CD8-positive, alpha-beta memory T cell (primary cell): Measurements from ENCODE around the gene EPHA4. TPM values are rescaled to one million over a fixed set of nuclear protein-coding genes. Genes with fewer than 3 reads are reported as not detected.

Experiments used
- CTCF ChIA-PET: fragments of 350-600 bp; sonication (Branson Sonifier 250); formaldehyde crosslinking; loops from one replicate; lab custom pipeline; 2021; ENCODE audit warnings: antibody characterized with exemption; lab: Charles Lee
- POLR2A ChIA-PET: fragments of 350-600 bp; sonication (Branson Sonifier 250); formaldehyde crosslinking; loops from one replicate; lab custom pipeline; 2021; ENCODE audit warnings: antibody characterized with exemption; lab: Charles Lee
- DNase-seq, 5 donors: peaks; one replicate each; pipeline versions ENCODE4 v3.0.0 to v3.0.0-alpha.2; 2020 to 2022; ENCODE audit warnings: mixed read lengths in 1 of 5
- H3K27ac ChIP-seq: one replicate; pipeline ENCODE4 v1.7.0; 2013; ENCODE audit warnings: low read depth, mild to moderate bottlenecking, low read length, moderate library complexity
- H3K27me3 ChIP-seq: 2 replicates; pipeline ENCODE4 v1.7.0; 2013; ENCODE audit warnings: low read length, mild to moderate bottlenecking; ENCODE audit not compliant: insufficient read depth, poor library complexity, severe bottlenecking
- H3K36me3 ChIP-seq: 2 replicates; pipeline ENCODE4 v1.7.0; 2013; ENCODE audit warnings: mild to moderate bottlenecking, low read length, moderate library complexity; ENCODE audit not compliant: insufficient read depth
- H3K4me1 ChIP-seq: 2 replicates; pipeline ENCODE4 v1.7.0; 2013; ENCODE audit warnings: mild to moderate bottlenecking, low read length, moderate library complexity; ENCODE audit not compliant: insufficient read depth
- H3K4me3 ChIP-seq: 2 replicates; pipeline ENCODE4 v1.7.0; 2013; ENCODE audit warnings: mild to moderate bottlenecking, low read length
- H3K9me3 ChIP-seq: 2 replicates; pipeline ENCODE4 v1.7.0; 2013; ENCODE audit warnings: mild to moderate bottlenecking, low read length
- H3K27ac Mint-ChIP-seq, 8 donors: one replicate each; pipeline ENCODE4 v1.8.0; 2020 to 2021; ENCODE audit warnings: mixed read lengths in 8 of 8, mild to moderate bottlenecking in 6 of 8, inconsistent platforms in 3 of 8, moderate library complexity in 3 of 8
- H3K27me3 Mint-ChIP-seq, 2 donors: one replicate each; pipeline ENCODE4 v1.8.0; 2020 to 2021; ENCODE audit warnings: mixed read lengths in 2 of 2, mild to moderate bottlenecking in 1 of 2, moderate library complexity in 1 of 2
- H3K36me3 Mint-ChIP-seq, 3 donors: one replicate each; pipeline ENCODE4 v1.8.0; 2020 to 2021; ENCODE audit warnings: mixed read lengths in 3 of 3, inconsistent platforms in 1 of 3, mild to moderate bottlenecking in 1 of 3
- H3K4me1 Mint-ChIP-seq, 3 donors: one replicate each; pipeline ENCODE4 v1.8.0; 2020 to 2021; ENCODE audit warnings: mixed read lengths in 3 of 3, inconsistent platforms in 1 of 3, mild to moderate bottlenecking in 1 of 3
- H3K4me3 Mint-ChIP-seq, 7 donors: one replicate each; pipeline ENCODE4 v1.8.0; 2020 to 2021; ENCODE audit warnings: mixed read lengths in 7 of 7, mild to moderate bottlenecking in 6 of 7, moderate library complexity in 4 of 7, inconsistent platforms in 2 of 7
- H3K9me3 Mint-ChIP-seq, 5 donors: one replicate each; pipeline ENCODE4 v1.8.0; 2020 to 2022; ENCODE audit warnings: mixed read lengths in 5 of 5, mild to moderate bottlenecking in 3 of 5, moderate library complexity in 2 of 5, inconsistent platforms in 1 of 5
- polyA plus RNA-seq: library from polyadenylated mRNA; unstranded; fragments of 300-500 nt; fragmentation: Illumina TruSeq; gene quantifications from one replicate; pipeline ENCODE4 v1.2.3, GENCODE V29; 2021
- total RNA-seq, 2 experiments: library from RNA; stranded (reverse); gene quantifications; one replicate each; pipeline ENCODE4 v1.2.3, GENCODE V29; 2021

The EPHA4 gene
- total and polyA plus RNA-seq, 3 experiments from 2014 or later = 7.8 to 19.3 (median 10.2) TPM

GRCh38 chr2:221455214-221455613 lies 116.9 kb downstream of the EPHA4 start:
- H3K4me3 Mint-ChIP-seq = no peak overlapping the region
- DNase-seq = no peak

GRCh38 chr2:221454459-221455105 lies 117.5 kb downstream of the EPHA4 start:
- peaks cover 11 to 45% (median 29%) of the 10 kb centered on the region in 3 donors for H3K36me3 Mint-ChIP-seq
- H3K4me1 ChIP-seq = no peaks in the 10 kb centered on the region
- H3K27me3 Mint-ChIP-seq = peaks cover 0 to 2% of the 10 kb centered on the region in 2 donors
- H3K4me3 Mint-ChIP-seq = no peak overlapping the region
- H3K36me3 ChIP-seq = no peaks in the 10 kb centered on the region
- H3K27me3 ChIP-seq = no peaks in the 10 kb centered on the region
- no peaks in the 10 kb centered on the region for H3K9me3 ChIP-seq
- H3K9me3 Mint-ChIP-seq = no peaks in the 10 kb centered on the region
- peaks cover 0 to 9% (median 4%) of the 10 kb centered on the region in 3 donors for H3K4me1 Mint-ChIP-seq
- ChIA-PET POLR2A (no interaction called here), CTCF (no interaction called here)
- DNase-seq = no peak
- no peak overlapping the region for H3K4me3 ChIP-seq
- H3K27ac Mint-ChIP-seq = no peak overlapping the region
- H3K27ac ChIP-seq = no peak overlapping the region

More at GRCh38 chr2:221455214-221455613, 116.9 kb downstream of the EPHA4 start:
- Mint-ChIP-seq H3K9me3 (no peaks in the 10 kb centered on the region), H3K27me3 (peaks cover 2 to 4% of the 10 kb centered on the region in 2 donors), H3K4me1 (peaks cover 4 to 13% (median 4%) of the 10 kb centered on the region in 3 donors), H3K27ac (peak overlapping the region in 1 of 8 donors; percentile 56), H3K36me3 (peaks cover 11 to 43% (median 30%) of the 10 kb centered on the region in 3 donors)
- no peaks in the 10 kb centered on the region for H3K36me3 ChIP-seq
- ChIA-PET POLR2A (no interaction called here), CTCF (no interaction called here)
- H3K4me1 ChIP-seq = no peaks in the 10 kb centered on the region
- no peak overlapping the region for H3K27ac ChIP-seq
- no peak overlapping the region for H3K4me3 ChIP-seq
- no peaks in the 10 kb centered on the region for H3K9me3 ChIP-seq
- H3K27me3 ChIP-seq = no peaks in the 10 kb centered on the region

- Histone ChIP-seq H3K27me3 (no peaks in the 10 kb centered on the region), H3K36me3 (no peaks in the 10 kb centered on the region), H3K27ac (no peak overlapping the region), H3K4me3 (no peak overlapping the region), H3K4me1 (no peaks in the 10 kb centered on the region), H3K9me3 (no peaks in the 10 kb centered on the region)
- H3K27ac Mint-ChIP-seq = peak overlapping the region in 1 of 8 donors; percentile 18
- DNase-seq = no peak
- H3K4me3 Mint-ChIP-seq = no peak overlapping the region
- no peaks in the 10 kb centered on the region for H3K9me3 Mint-ChIP-seq
- no peaks in the 10 kb centered on the region for H3K27me3 Mint-ChIP-seq
- POLR2A ChIA-PET = no interaction called here
- peaks cover 11 to 47% (median 31%) of the 10 kb centered on the region in 3 donors for H3K36me3 Mint-ChIP-seq
- H3K4me1 Mint-ChIP-seq = peaks cover 4 to 8% (median 5%) of the 10 kb centered on the region in 3 donors
- CTCF ChIA-PET = interaction anchor here (1.0 to 1.2 kb wide), 2 partner anchors 15 to 48 kb away, joined by 3 read pairs; no protein-coding TSS in a partner anchor
These were observed 120.0 kb downstream of the EPHA4 start for GRCh38 chr2:221451862-221452788.

GRCh38 chr2:221450280-221450679 lies 121.8 kb downstream of the EPHA4 start:
- Histone ChIP-seq H3K27me3 (no peaks in the 10 kb centered on the region), H3K36me3 (no peaks in the 10 kb centered on the region), H3K9me3 (no peaks in the 10 kb centered on the region), H3K4me3 (no peak overlapping the region), H3K27ac (no peak overlapping the region), H3K4me1 (no peaks in the 10 kb centered on the region)
- ChIA-PET CTCF (interaction anchor here (1.3 kb wide), 1 partner anchor 11 kb away, joined by 5 read pairs; no protein-coding TSS in a partner anchor), POLR2A (no interaction called here)
- Mint-ChIP-seq H3K27ac (no peak overlapping the region), H3K4me3 (no peak overlapping the region), H3K9me3 (no peaks in the 10 kb centered on the region), H3K36me3 (peaks cover 5 to 39% (median 29%) of the 10 kb centered on the region in 3 donors), H3K4me1 (peaks cover 0 to 5% (median 0%) of the 10 kb centered on the region in 3 donors), H3K27me3 (no peaks in the 10 kb centered on the region)
- no peak for DNase-seq

- peak overlapping the region in 1 of 8 donors; percentile 40 for H3K27ac Mint-ChIP-seq
- no peak for DNase-seq
- CTCF ChIA-PET = interaction anchor here (1.0 to 1.3 kb wide), 2 partner anchors 10 to 11 kb away, joined by 4 to 5 read pairs; no protein-coding TSS in a partner anchor
These were observed 122.7 kb downstream of the EPHA4 start for GRCh38 chr2:221449406-221449805.

GRCh38 chr2:221448844-221449390 lies 123.2 kb downstream of the EPHA4 start:
- no peaks in the 10 kb centered on the region for H3K36me3 ChIP-seq

More at GRCh38 chr2:221449406-221449805, 122.7 kb downstream of the EPHA4 start:
- no peaks in the 10 kb centered on the region for H3K27me3 ChIP-seq
- no peaks in the 10 kb centered on the region for H3K36me3 ChIP-seq
- H3K4me1 ChIP-seq = no peaks in the 10 kb centered on the region
- POLR2A ChIA-PET = no interaction called here
- no peak overlapping the region for H3K27ac ChIP-seq
- no peaks in the 10 kb centered on the region for H3K27me3 Mint-ChIP-seq
- H3K4me3 Mint-ChIP-seq = no peak overlapping the region
- H3K9me3 ChIP-seq = no peaks in the 10 kb centered on the region
- peaks cover 1 to 31% (median 21%) of the 10 kb centered on the region in 3 donors for H3K36me3 Mint-ChIP-seq
- H3K4me1 Mint-ChIP-seq = peaks cover 0 to 5% (median 0%) of the 10 kb centered on the region in 3 donors
- H3K9me3 Mint-ChIP-seq = no peaks in the 10 kb centered on the region
- no peak overlapping the region for H3K4me3 ChIP-seq

GRCh38 chr2:221448057-221448843 lies 123.9 kb downstream of the EPHA4 start:
- Histone ChIP-seq H3K36me3 (no peaks in the 10 kb centered on the region), H3K27ac (no peak overlapping the region), H3K9me3 (no peaks in the 10 kb centered on the region), H3K27me3 (no peaks in the 10 kb centered on the region), H3K4me3 (no peak overlapping the region), H3K4me1 (no peaks in the 10 kb centered on the region)
- peaks cover 0 to 5% (median 0%) of the 10 kb centered on the region in 3 donors for H3K4me1 Mint-ChIP-seq
- no peak overlapping the region for H3K4me3 Mint-ChIP-seq
- CTCF ChIA-PET = interaction anchor here (1.0 to 1.2 kb wide), 2 partner anchors 10 to 125 kb away, joined by 4 to 5 read pairs; partner anchors contain the start of gene EPHA4
- no peaks in the 10 kb centered on the region for H3K27me3 Mint-ChIP-seq
- H3K27ac Mint-ChIP-seq = peak overlapping the region in 1 of 8 donors; percentile 45
- H3K36me3 Mint-ChIP-seq = peaks cover 0 to 32% (median 17%) of the 10 kb centered on the region in 3 donors
- no peak for DNase-seq
- H3K9me3 Mint-ChIP-seq = no peaks in the 10 kb centered on the region
- POLR2A ChIA-PET = no interaction called here

More at GRCh38 chr2:221448844-221449390, 123.2 kb downstream of the EPHA4 start:
- Mint-ChIP-seq H3K27ac (peak overlapping the region in 1 of 8 donors; percentile 45), H3K4me3 (no peak overlapping the region), H3K36me3 (peaks cover 0 to 32% (median 20%) of the 10 kb centered on the region in 3 donors), H3K9me3 (no peaks in the 10 kb centered on the region), H3K27me3 (no peaks in the 10 kb centered on the region), H3K4me1 (peaks cover 0 to 5% (median 0%) of the 10 kb centered on the region in 3 donors)
- ChIA-PET POLR2A (no interaction called here), CTCF (interaction anchor here (1.0 kb wide), 1 partner anchor 11 kb away, joined by 4 read pairs; no protein-coding TSS in a partner anchor)
- no peak overlapping the region for H3K4me3 ChIP-seq
- H3K9me3 ChIP-seq = no peaks in the 10 kb centered on the region
- no peaks in the 10 kb centered on the region for H3K4me1 ChIP-seq
- no peak overlapping the region for H3K27ac ChIP-seq
- no peaks in the 10 kb centered on the region for H3K27me3 ChIP-seq
- no peak for DNase-seq
